ENCODE data around the gene ALOX12B. TPM values are rescaled to one million over a fixed set of nuclear protein-coding genes. Genes with fewer than 3 reads are reported as not detected.
A peak's percentile ranks its signal among the peaks of the same experiment; 100 is the strongest.

Gene ALOX12B
- total and polyA plus RNA-seq, 2 of the 13 experiments (the other 11 are each of a cell fraction or from before 2014, with no cell fraction given), result 0.13 TPM; not detected in 1

DNA sequence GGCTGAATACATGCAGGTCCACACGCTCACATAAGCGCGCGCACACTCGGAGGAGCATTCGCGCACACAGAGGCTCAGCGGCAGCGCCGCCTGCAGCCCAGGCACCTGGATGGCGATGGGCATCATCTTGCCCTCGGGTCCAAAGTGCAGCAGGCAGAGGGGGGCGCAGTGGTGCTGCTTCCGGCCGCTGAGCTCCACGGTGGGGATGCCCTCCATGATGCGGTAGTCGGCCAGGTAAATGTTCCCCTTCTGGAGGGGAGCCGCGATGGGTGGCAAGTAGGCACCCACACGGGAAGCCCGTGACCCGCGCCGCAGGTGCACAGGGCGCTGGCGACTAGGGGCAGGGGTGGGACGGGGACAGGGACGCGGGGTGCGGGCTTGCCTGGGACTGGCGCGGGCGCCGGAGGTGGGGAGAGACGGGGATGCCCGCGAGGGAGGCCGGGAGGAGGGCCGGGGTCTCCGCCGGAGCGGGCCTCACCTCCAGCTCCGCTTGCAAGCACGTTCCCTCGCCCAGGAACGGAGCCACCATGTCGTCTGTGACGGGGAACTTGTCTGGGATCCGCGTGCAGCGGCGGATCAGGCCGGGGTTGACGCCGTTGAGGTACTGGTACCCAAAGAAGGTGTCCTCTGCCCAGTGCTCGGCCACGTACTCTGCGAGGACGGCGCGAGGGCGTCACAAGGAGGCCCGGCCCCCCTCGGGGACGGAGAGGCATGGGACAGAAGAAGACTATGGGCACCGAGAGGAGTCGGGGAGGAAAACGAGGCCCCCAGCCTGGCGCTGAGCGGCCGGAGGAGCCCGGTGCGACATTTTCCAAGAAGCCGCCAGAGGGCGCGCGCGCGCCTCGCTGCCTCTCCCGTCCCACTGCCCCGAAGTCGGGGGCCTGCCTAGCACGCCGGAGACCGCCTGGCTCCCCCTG, 8.0 kb downstream of the ALOX12B start (continued):
- TF ChIP-seq, protein P1, sequence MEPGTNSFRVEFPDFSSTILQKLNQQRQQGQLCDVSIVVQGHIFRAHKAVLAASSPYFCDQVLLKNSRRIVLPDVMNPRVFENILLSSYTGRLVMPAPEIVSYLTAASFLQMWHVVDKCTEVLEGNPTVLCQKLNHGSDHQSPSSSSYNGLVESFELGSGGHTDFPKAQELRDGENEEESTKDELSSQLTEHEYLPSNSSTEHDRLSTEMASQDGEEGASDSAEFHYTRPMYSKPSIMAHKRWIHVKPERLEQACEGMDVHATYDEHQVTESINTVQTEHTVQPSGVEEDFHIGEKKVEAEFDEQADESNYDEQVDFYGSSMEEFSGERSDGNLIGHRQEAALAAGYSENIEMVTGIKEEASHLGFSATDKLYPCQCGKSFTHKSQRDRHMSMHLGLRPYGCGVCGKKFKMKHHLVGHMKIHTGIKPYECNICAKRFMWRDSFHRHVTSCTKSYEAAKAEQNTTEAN (CRISPR knock-in tag; conservative IDR thresholded peaks at IDR 0.05), result no peak
- TF ChIP-seq, protein P2, sequence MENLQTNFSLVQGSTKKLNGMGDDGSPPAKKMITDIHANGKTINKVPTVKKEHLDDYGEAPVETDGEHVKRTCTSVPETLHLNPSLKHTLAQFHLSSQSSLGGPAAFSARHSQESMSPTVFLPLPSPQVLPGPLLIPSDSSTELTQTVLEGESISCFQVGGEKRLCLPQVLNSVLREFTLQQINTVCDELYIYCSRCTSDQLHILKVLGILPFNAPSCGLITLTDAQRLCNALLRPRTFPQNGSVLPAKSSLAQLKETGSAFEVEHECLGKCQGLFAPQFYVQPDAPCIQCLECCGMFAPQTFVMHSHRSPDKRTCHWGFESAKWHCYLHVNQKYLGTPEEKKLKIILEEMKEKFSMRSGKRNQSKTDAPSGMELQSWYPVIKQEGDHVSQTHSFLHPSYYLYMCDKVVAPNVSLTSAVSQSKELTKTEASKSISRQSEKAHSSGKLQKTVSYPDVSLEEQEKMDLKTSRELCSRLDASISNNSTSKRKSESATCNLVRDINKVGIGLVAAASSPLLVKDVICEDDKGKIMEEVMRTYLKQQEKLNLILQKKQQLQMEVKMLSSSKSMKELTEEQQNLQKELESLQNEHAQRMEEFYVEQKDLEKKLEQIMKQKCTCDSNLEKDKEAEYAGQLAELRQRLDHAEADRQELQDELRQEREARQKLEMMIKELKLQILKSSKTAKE (CRISPR knock-in tag; IDR thresholded peaks at IDR 0.05; ENCODE audit: borderline replicate concordance), result no peak
- no peak for TF ChIP-seq ETV6 (CRISPR knock-in tag; conservative IDR thresholded peaks at IDR 0.05)
- TF ChIP-seq TCF7 (IDR thresholded peaks at IDR 0.05; ENCODE audit: low read depth), result no peak
- TF ChIP-seq HOXA7 (CRISPR knock-in tag; IDR thresholded peaks at IDR 0.05), result no peak
- no peak for TF ChIP-seq SYNCRIP (IDR thresholded peaks at IDR 0.05; ENCODE audit: insufficient read depth, low read depth, low read length)
- TF ChIP-seq ZNF782 (CRISPR knock-in tag; IDR thresholded peaks at IDR 0.05; ENCODE audit: borderline replicate concordance), result no peak; the same call in none of the 2 replicates
- TF ChIP-seq FLYWCH1 (CRISPR knock-in tag; IDR thresholded peaks at IDR 0.05), result 0 out of 2 replicates have a peak, but pooled peaks have one; percentile 54
- TF ChIP-seq PCBP1 (IDR thresholded peaks at IDR 0.05; ENCODE audit: borderline replicate concordance, low read depth, low read length), result 0 out of 2 replicates have a peak, but pooled peaks have one; percentile 58
- no peak for TF ChIP-seq GZF1 (CRISPR knock-in tag; IDR thresholded peaks at IDR 0.05)
- peak; percentile 21 for TF ChIP-seq KDM2A (CRISPR knock-in tag; IDR thresholded peaks at IDR 0.05; ENCODE audit: borderline replicate concordance, low read depth)
- peak; percentile 78 for TF ChIP-seq HDAC1 (CRISPR knock-in tag; IDR thresholded peaks at IDR 0.05)
- TF ChIP-seq, protein P3, sequence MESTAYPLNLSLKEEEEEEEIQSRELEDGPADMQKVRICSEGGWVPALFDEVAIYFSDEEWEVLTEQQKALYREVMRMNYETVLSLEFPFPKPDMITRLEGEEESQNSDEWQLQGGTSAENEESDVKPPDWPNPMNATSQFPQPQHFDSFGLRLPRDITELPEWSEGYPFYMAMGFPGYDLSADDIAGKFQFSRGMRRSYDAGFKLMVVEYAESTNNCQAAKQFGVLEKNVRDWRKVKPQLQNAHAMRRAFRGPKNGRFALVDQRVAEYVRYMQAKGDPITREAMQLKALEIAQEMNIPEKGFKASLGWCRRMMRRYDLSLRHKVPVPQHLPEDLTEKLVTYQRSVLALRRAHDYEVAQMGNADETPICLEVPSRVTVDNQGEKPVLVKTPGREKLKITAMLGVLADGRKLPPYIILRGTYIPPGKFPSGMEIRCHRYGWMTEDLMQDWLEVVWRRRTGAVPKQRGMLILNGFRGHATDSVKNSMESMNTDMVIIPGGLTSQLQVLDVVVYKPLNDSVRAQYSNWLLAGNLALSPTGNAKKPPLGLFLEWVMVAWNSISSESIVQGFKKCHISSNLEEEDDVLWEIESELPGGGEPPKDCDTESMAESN (CRISPR knock-in tag; conservative IDR thresholded peaks at IDR 0.05), result peak; percentile 56; the same call in 1 of the 2 replicates
- no peak for TF ChIP-seq ZNF501 (CRISPR knock-in tag; IDR thresholded peaks at IDR 0.05)
- TF ChIP-seq ZNF619 (CRISPR knock-in tag; IDR thresholded peaks at IDR 0.05), result no peak
- TF ChIP-seq, protein P4, sequence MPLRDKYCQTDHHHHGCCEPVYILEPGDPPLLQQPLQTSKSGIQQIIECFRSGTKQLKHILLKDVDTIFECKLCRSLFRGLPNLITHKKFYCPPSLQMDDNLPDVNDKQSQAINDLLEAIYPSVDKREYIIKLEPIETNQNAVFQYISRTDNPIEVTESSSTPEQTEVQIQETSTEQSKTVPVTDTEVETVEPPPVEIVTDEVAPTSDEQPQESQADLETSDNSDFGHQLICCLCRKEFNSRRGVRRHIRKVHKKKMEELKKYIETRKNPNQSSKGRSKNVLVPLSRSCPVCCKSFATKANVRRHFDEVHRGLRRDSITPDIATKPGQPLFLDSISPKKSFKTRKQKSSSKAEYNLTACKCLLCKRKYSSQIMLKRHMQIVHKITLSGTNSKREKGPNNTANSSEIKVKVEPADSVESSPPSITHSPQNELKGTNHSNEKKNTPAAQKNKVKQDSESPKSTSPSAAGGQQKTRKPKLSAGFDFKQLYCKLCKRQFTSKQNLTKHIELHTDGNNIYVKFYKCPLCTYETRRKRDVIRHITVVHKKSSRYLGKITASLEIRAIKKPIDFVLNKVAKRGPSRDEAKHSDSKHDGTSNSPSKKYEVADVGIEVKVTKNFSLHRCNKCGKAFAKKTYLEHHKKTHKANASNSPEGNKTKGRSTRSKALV (CRISPR knock-in tag; IDR thresholded peaks at IDR 0.05), result peak; percentile 28; the same call in 1 of the 2 replicates
- TF ChIP-seq, protein P5, sequence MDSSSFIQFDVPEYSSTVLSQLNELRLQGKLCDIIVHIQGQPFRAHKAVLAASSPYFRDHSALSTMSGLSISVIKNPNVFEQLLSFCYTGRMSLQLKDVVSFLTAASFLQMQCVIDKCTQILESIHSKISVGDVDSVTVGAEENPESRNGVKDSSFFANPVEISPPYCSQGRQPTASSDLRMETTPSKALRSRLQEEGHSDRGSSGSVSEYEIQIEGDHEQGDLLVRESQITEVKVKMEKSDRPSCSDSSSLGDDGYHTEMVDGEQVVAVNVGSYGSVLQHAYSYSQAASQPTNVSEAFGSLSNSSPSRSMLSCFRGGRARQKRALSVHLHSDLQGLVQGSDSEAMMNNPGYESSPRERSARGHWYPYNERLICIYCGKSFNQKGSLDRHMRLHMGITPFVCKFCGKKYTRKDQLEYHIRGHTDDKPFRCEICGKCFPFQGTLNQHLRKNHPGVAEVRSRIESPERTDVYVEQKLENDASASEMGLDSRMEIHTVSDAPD (CRISPR knock-in tag; IDR thresholded peaks at IDR 0.05), result no peak

Data from HepG2 (cell line).